Measurements from ENCODE around the gene PI4K2A. TPM values are rescaled to one million over a fixed set of nuclear protein-coding genes. Genes with fewer than 3 reads are reported as not detected.

PI4K2A gene
- polyA plus RNA-seq, 3 donors from 2014 or later = 12.6 to 19.6 (median 17.6) TPM

DNA sequence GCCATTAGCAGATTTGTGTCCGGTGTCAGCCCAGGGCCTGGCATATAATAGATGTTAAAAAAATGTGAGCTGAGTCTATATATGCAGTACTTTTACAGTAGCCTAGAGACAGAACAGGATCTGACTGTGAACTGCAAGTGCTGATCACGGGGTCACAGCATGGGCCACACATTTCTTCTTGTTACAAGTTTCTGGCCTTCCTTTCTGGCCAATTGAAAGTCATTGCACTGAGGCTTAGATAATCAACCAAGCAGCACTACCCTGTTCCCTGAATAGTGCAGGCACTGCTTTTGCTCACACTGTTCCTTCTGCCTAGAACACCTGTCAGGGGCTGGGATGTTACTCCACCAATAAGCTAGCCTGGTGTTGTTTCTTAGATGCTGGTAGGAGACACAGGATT is 67.7 kb downstream of the PI4K2A start:
- H3K9me3 Mint-ChIP-seq = peaks cover 0 to 2% (median 0%) of the 10 kb centered on the region in 6 donors
- H3K4me3 Mint-ChIP-seq = no peak overlapping the region
- no peak for DNase-seq
- no peak overlapping the region for H3K27ac Mint-ChIP-seq
- peaks cover 6 to 7% of the 10 kb centered on the region in 2 donors for H3K4me1 Mint-ChIP-seq
- peaks cover 0 to 7% (median 0%) of the 10 kb centered on the region in 3 donors for H3K36me3 Mint-ChIP-seq
- H3K27me3 Mint-ChIP-seq (ENCODE audit: low read depth in 3 of 3) = peaks cover 6 to 14% (median 13%) of the 10 kb centered on the region in 3 donors

DNA sequence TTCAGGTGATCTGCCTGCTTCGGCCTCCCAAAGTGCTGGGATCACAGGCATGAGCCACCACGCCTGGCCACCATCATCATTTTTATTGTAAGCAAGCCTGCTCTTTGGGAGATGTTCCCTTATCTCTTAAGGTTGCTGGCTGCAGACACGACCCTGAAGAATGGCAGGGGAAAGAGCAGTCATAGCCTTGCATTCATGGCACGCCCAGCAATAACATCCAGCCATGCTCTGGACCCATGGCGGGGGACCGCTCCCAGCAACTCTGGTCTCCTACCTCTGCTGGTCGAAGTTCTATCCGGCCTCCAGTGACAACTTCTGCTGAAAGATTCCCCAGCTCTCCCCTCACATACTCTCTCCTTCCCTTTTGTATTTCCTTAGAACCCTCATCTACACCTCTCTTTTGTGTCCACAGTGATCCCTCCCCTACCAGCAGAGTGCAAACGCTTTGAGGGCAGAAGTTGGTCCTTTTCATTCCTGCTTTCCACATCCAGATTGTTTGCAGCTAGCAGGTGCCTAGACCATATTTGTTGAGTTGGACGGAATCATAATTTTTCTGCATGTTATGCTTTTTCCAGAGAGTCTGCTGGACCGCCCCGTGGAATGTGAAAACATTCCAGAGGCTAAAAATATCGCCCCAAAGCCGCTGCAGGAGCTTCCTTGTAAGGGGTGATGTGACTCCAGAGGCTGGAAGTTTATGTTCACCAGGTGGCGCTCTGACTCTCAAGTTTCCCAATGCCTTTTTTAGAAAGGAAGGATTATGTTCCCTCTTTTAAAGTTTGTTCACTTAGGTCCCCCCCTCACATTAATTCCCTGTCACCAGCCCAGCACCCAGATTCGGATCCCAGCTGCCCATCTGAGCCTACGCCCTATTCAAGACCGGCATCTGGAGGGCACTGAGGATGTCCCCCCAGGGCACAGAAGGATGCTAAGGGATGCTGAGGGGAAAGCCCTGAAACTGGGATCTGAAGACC is 68.8 kb downstream of the PI4K2A start:
- no peak overlapping the region for H3K4me3 Mint-ChIP-seq
- peak; percentile 8 to 29 (median 17) for DNase-seq

DNA sequence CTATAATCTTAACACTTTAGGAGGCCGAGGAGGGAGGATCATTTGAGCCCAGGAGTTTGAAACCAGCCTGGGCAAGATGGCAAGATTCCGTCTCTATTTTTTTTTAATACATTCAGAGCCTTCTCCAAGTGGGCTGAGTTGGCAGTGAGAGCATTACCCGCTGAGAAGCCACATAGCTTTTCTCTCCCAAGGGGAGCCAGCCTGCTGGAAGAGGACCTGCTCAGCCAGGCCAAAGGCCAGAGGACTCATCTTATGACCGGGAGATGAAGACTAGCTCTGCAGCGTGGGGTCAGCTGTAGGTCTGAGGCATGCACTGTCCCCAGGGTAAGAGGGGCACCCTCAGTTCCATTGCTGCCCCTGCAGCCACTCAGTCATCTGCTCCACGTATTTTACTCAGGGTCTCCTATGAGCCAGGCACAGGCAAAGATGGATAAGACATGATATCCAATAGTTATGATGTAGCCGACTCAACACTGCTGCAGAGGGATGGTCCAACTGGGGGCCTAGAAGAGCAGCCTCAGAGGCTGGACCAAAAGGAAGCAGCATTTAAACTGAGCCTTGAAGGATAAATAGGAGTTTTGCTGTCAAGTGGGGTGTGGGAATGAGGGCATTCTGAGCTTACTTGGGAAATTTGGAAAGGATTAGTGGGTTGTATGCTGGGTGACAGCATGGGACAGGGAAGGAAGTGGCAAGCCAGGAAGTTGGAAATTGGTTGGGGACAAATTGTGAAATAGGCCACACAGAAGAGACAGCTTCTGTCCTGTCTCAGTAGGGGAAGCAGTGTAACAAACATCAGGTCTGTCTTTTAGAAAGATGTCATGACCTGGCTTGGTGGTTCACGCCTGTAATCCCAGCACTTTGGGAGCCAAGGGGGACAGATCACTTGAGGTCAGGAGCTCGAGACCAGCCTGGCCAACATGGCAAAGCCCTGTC is 71.4 kb downstream of the PI4K2A start:
- peaks cover 12 to 16% of the 10 kb centered on the region in 2 donors for H3K4me1 Mint-ChIP-seq
- DNase-seq = no peak
- peaks cover 0 to 2% (median 0%) of the 10 kb centered on the region in 6 donors for H3K9me3 Mint-ChIP-seq
- peaks cover 7 to 18% (median 15%) of the 10 kb centered on the region in 3 donors for H3K27me3 Mint-ChIP-seq (ENCODE audit: low read depth in 3 of 3)
- H3K27ac Mint-ChIP-seq = peak overlapping the region in 1 of 6 donors; percentile 5
- H3K4me3 Mint-ChIP-seq = peak overlapping the region; percentile 40 to 72 (median 48)
- H3K36me3 Mint-ChIP-seq = peaks cover 0 to 4% (median 0%) of the 10 kb centered on the region in 3 donors

More for the DNA sequence above, 68.8 kb downstream of the PI4K2A start:
- H3K27me3 Mint-ChIP-seq (ENCODE audit: low read depth in 3 of 3) = peaks cover 9 to 15% (median 15%) of the 10 kb centered on the region in 3 donors
- peaks cover 11 to 12% of the 10 kb centered on the region in 2 donors for H3K4me1 Mint-ChIP-seq
- H3K36me3 Mint-ChIP-seq = peaks cover 0 to 4% (median 0%) of the 10 kb centered on the region in 3 donors
- peaks cover 0 to 2% (median 0%) of the 10 kb centered on the region in 6 donors for H3K9me3 Mint-ChIP-seq
- H3K27ac Mint-ChIP-seq = peak overlapping the region in 1 of 6 donors; percentile 28

DNA sequence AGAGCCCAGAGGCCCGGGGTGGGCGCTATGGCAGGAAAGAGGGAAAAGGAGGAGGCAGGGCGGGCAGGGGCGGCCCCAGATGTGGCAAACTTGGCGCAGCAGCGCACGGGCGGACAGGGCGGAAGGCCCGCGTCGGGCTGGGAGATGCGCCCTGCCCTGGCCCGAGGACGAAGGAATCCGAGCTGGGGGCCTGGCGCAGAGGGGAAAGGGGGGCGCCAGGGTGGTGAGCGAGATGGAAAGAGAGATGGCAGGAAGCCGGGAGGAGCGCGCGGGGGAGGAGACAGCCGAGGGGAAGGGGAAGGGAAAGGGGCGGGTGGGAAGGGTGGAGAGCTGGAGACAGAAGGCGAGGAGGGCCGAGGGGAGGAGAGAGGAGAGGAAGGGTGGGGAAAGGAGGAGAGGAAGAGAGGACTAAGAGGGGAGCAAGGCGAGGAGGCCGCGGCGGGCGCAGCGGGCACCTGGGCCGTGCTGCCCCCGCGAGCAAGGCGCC is 72.9 kb downstream of the PI4K2A start, which contains the start of gene MARVELD1:
MARVELD1 (plus strand) TSS at position 392 of the 487 bp plus-strand sequence. CDS start 147 bp downstream, outside the sequence.
- Mint-ChIP-seq H3K9me3 (peaks cover 0 to 2% (median 0%) of the 10 kb centered on the region in 6 donors), H3K36me3 (peaks cover 0 to 4% (median 0%) of the 10 kb centered on the region in 3 donors), H3K4me1 (peaks cover 12 to 16% of the 10 kb centered on the region in 2 donors), H3K27ac (peak within 1 kb of the TSS in 5 of 6 donors; percentile 1 to 89 (median 81)), H3K4me3 (peak within 1 kb of the TSS; percentile 89 to 99 (median 97)), H3K27me3 (ENCODE audit: low read depth in 3 of 3) (peaks cover 7 to 17% (median 15%) of the 10 kb centered on the region in 3 donors)
- DNase-seq = no peak

DNA sequence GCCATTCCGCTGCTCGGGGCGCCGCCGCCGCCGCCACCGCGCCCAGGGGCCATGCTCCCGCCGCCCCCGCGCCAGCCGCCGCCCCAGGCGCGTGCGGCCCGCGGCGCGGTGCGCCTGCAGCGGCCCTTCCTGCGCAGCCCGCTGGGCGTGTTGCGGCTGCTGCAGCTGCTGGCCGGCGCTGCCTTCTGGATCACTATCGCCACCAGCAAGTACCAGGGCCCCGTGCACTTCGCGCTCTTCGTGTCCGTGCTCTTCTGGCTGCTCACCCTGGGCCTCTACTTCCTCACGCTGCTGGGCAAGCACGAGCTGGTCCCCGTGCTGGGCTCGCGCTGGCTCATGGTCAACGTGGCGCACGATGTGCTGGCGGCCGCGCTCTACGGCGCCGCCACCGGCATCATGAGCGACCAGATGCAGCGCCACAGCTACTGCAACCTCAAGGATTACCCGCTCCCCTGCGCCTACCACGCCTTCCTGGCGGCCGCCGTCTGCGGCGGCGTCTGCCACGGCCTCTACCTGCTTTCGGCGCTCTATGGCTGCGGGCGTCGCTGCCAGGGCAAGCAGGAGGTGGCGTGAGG is 73.4 kb downstream of the PI4K2A start:
- peaks cover 0 to 2% (median 0%) of the 10 kb centered on the region in 6 donors for H3K9me3 Mint-ChIP-seq
- peaks cover 5 to 17% (median 13%) of the 10 kb centered on the region in 3 donors for H3K27me3 Mint-ChIP-seq (ENCODE audit: low read depth in 3 of 3)
- peak overlapping the region; percentile 89 to 99 (median 97) for H3K4me3 Mint-ChIP-seq
- H3K36me3 Mint-ChIP-seq = peaks cover 0 to 4% (median 0%) of the 10 kb centered on the region in 3 donors
- H3K27ac Mint-ChIP-seq = peak overlapping the region in 5 of 6 donors; percentile 1 to 89 (median 81)
- DNase-seq = peak; percentile 53 to 60 (median 55)
- peaks cover 12 to 16% of the 10 kb centered on the region in 2 donors for H3K4me1 Mint-ChIP-seq

DNA sequence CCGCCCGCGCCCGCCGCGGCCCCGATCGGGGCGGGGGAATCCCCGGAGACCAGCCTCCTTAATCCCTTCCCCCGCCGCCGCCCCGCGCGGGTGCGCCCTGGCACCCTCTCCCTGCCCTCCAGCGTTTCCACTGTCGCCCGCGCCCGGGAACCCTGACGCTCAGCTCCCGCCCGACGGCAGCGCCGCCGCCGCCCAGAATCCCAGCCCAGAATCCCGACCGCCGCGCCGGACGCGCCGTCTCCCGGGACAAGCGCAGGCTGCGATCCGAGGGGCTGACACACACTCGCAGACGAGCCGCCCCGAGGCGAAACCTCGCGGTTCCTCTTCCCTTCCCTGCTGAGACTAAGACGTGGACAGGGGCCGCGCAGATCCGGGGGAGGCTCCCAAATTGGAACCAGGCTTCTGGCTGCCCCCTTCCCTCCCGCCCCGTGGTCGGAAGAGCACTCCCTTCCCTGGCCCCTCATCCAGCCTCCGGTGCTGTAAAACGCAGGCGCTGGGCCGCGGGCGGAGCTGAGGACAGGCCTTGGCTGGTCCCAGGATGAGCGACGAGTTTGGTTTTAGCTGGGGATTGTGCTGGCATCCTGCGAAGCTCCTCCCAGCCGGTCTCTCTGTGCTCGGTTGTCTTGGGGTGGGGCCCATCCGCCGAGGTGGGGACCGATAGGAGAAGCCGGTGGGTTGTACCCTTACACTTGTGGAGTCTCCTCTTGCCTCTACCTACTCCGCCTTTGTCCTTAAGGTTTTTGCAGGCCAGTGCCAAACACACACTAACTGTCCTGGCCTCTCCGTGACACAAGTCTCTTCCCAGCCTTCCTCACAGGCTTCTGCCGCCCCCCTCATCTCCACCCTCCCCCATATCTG is 74.2 kb downstream of the PI4K2A start:
- no peak for DNase-seq
- Mint-ChIP-seq H3K27me3 (ENCODE audit: low read depth in 3 of 3) (peaks cover 5 to 17% (median 10%) of the 10 kb centered on the region in 3 donors), H3K4me1 (peaks cover 12 to 16% of the 10 kb centered on the region in 2 donors), H3K27ac (peak overlapping the region in 1 of 6 donors; percentile 71), H3K36me3 (peaks cover 0 to 4% (median 0%) of the 10 kb centered on the region in 3 donors), H3K9me3 (peaks cover 0 to 2% (median 0%) of the 10 kb centered on the region in 6 donors), H3K4me3 (peak overlapping the region; percentile 31 to 99 (median 94))

DNA sequence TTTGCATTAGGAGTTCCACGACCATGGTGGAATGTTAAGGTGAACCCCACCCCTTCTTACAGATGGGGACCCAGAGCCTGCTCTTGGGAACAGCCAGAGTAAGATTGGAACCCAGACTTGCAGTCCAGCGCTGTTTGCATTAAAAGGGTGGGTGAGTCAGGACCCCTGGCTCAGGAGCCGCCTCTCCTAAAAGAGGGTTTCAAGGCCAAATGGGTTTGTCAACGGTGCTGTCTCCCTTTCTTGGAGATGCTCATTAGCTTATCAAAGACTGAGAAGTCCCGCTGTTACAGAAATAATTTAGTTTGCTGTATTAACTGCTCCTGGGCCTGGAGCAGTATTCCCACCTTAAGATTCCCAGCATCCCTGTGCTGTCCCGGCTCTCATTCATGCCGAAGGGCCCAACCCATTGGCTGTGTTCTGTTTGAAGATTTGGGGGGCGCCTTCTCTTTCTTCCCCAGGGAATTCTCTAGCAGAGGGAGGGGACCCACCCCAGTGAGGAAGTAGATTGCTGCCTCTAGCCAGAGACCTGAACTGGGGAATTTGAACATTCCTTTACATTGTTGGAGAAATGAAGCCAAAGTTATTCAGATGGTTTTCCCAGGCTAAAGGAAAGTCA is 74.9 kb downstream of the PI4K2A start:
- Mint-ChIP-seq H3K4me1 (peaks cover 12 to 16% of the 10 kb centered on the region in 2 donors), H3K27ac (no peak overlapping the region), H3K27me3 (ENCODE audit: low read depth in 3 of 3) (peaks cover 5 to 17% (median 12%) of the 10 kb centered on the region in 3 donors), H3K9me3 (peaks cover 0 to 2% (median 0%) of the 10 kb centered on the region in 6 donors), H3K4me3 (peak overlapping the region; percentile 31 to 97 (median 68)), H3K36me3 (peaks cover 0 to 4% (median 0%) of the 10 kb centered on the region in 3 donors)
- no peak for DNase-seq

DNA sequence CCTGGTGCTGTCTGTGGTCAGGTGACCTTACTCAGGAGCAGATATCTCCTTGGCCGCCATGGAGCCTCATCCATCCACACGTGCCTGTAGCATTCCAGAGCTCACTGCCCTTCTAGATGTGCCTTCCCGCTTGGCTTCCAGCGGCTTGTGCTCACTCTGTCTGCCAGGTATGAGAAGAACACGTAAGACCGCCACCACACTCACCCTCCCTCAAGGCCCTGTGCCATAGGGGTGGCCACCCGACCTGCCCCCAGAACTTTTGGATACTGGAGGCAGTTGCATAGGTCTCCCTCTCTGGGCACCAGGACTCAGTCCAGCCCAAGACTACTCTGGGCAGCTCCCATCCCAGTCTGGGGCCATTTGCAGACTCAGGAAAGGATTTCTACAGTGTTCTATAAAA is 77.2 kb downstream of the PI4K2A start:
- Mint-ChIP-seq H3K4me1 (peaks cover 11 to 13% of the 10 kb centered on the region in 2 donors), H3K36me3 (no peaks in the 10 kb centered on the region), H3K27ac (no peak overlapping the region), H3K27me3 (ENCODE audit: low read depth in 3 of 3) (peaks cover 4 to 12% (median 11%) of the 10 kb centered on the region in 3 donors), H3K4me3 (no peak overlapping the region), H3K9me3 (peaks cover 0 to 2% (median 0%) of the 10 kb centered on the region in 6 donors)
- no peak for DNase-seq

DNA sequence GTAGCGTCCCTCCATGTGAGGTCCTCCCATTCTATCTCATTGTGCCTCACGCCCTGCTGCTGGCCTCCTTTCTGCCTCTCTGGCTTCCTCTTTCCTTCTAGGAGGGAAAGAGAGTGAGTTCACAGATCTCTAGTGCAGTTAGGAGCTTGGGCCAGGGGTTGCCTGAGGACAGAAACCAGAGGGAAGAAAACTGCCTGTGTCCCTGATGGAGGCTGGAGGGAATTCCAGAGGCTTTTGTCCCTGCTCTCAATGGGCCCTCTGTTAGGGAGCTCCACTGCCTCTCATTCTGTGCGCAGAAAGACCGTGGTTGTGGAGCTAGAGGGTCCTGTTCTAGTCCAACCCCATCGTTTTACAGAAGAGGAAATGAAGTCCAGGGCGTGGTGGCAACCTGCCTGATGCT is 77.7 kb downstream of the PI4K2A start:
- no peaks in the 10 kb centered on the region for H3K9me3 Mint-ChIP-seq
- peaks cover 5 to 8% of the 10 kb centered on the region in 2 donors for H3K4me1 Mint-ChIP-seq
- no peak overlapping the region for H3K27ac Mint-ChIP-seq
- H3K4me3 Mint-ChIP-seq = no peak overlapping the region
- DNase-seq = no peak
- H3K36me3 Mint-ChIP-seq = no peaks in the 10 kb centered on the region
- peaks cover 2 to 10% (median 7%) of the 10 kb centered on the region in 3 donors for H3K27me3 Mint-ChIP-seq (ENCODE audit: low read depth in 3 of 3)

DNA sequence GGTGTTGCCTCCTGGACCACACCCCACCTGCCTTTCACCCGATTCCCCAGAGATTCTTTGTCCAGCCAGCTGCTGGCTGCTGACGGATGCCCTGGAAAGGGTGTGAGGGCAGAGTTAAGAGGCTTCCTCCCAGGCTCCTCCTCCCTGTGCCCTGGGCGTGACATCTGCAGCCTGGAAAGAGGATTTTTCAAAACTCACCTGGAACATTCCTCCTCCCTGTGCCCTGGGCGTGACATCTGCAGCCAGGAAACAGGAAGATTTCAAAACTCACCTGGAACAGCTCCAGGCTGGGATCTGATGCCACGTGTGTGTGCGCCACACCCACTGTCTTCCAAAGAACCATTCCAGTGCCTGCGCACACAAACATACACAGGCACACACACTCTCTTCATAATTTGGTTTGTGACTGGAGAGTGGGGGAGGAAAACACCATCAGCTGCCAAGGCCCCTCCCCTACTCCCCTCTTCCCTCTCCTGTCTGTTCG is 78.2 kb downstream of the PI4K2A start:
- Mint-ChIP-seq H3K9me3 (no peaks in the 10 kb centered on the region), H3K4me3 (no peak overlapping the region), H3K4me1 (peaks cover 5 to 7% of the 10 kb centered on the region in 2 donors), H3K27me3 (ENCODE audit: low read depth in 3 of 3) (peaks cover 2 to 10% (median 7%) of the 10 kb centered on the region in 3 donors), H3K27ac (peak overlapping the region in 1 of 6 donors; percentile 17), H3K36me3 (no peaks in the 10 kb centered on the region)
- no peak for DNase-seq

DNA sequence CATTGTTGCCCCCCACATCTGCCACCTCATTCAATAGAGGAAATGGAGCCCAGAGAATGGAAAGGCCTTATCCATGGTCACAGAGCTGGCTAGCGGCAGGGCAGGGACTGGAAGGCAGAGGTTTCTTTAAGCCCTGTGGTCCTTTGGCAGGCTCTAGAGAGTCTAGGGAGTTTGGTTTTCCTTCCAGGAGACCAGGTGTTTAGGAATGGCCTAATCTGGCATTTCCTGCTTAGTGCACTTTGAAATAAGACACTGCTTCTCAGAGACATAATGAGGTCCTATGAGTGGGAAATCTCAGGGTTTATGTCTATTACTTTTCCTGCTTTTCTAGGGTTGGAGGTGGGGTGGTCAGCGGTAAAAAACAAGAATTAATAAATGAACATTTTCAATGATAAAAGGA is 79.1 kb downstream of the PI4K2A start:
- Mint-ChIP-seq H3K4me3 (no peak overlapping the region), H3K4me1 (peaks cover 0 to 4% of the 10 kb centered on the region in 2 donors), H3K27me3 (ENCODE audit: low read depth in 3 of 3) (peaks cover 0 to 8% (median 5%) of the 10 kb centered on the region in 3 donors), H3K27ac (peak overlapping the region in 1 of 6 donors; percentile 21), H3K36me3 (no peaks in the 10 kb centered on the region), H3K9me3 (no peaks in the 10 kb centered on the region)
- DNase-seq = no peak
